Caco-2 (cell line): ENCODE data around the gene WDR86. TPM values are rescaled to one million over a fixed set of nuclear protein-coding genes. Genes with fewer than 3 reads are reported as not detected.

ENCODE experiments used
- BruUV-seq: library from RNA; stranded (reverse); fragments of 400-500 nt; replicated peaks from 2 replicates; lab custom pipeline; 2021; lab: Mats Ljungman, UMichigan
- CTCF ChIA-PET: fragments of 300-600 bp; sonication (Branson Sonifier 250); formaldehyde crosslinking; loops from one replicate; lab custom pipeline; 2022; ENCODE audit warnings: antibody characterized with exemption; lab: Charles Lee
- POLR2A ChIA-PET: fragments of 300-600 bp; sonication (Branson Sonifier 250); formaldehyde crosslinking; loops from one replicate; lab custom pipeline; 2022; ENCODE audit warnings: antibody characterized with exemption; lab: Charles Lee
- DNase-seq, 2 experiments: peaks; one replicate each; pipeline versions ENCODE4 v3.0.0 to v3.0.0-alpha.2; 2020 to 2022
- H3K27me3 ChIP-seq: replicated peaks from 2 replicates; pipeline ENCODE4 v1.6.0; 2011; ENCODE audit warnings: low read length; ENCODE audit not compliant: control insufficient read depth, insufficient read depth
- H3K36me3 ChIP-seq: 2 replicates; pipeline ENCODE4 v1.5.1; 2011; ENCODE audit warnings: low read length; ENCODE audit not compliant: control insufficient read depth, insufficient read depth
- H3K4me1 ChIP-seq: fragments of 250-450 bp; sonication (Bioruptor Pico); 2 replicates; pipeline ENCODE4 v1.5.1; 2020; ENCODE audit warnings: mild to moderate bottlenecking
- H3K4me3 ChIP-seq: 2 replicates; pipeline ENCODE4 v1.5.1; 2011; ENCODE audit warnings: low read depth, mild to moderate bottlenecking, control low read depth, low read length
- H3K9me3 ChIP-seq: fragments of 250-450 bp; sonication (Bioruptor Pico); 2 replicates; pipeline ENCODE4 v1.5.1; 2020; ENCODE audit warnings: mild to moderate bottlenecking, moderate library complexity
- H3K27ac Mint-ChIP-seq: one replicate; pipeline ENCODE4 v1.8.0; 2022; ENCODE audit warnings: mixed read lengths; ENCODE audit not compliant: unreplicated experiment
- H3K27me3 Mint-ChIP-seq: one replicate; pipeline ENCODE4 v1.8.0; 2022; ENCODE audit warnings: mixed read lengths; ENCODE audit not compliant: insufficient read depth, unreplicated experiment
- H3K36me3 Mint-ChIP-seq: one replicate; pipeline ENCODE4 v1.8.0; 2022; ENCODE audit warnings: mild to moderate bottlenecking, mixed read lengths; ENCODE audit not compliant: insufficient read depth, unreplicated experiment
- H3K4me1 Mint-ChIP-seq: one replicate; pipeline ENCODE4 v1.8.0; 2022; ENCODE audit warnings: low read depth, mixed read lengths; ENCODE audit not compliant: unreplicated experiment
- H3K4me3 Mint-ChIP-seq: one replicate; pipeline ENCODE4 v1.8.0; 2022; ENCODE audit warnings: mild to moderate bottlenecking, moderate library complexity, mixed read lengths; ENCODE audit not compliant: unreplicated experiment
- H3K9me3 Mint-ChIP-seq: one replicate; pipeline ENCODE4 v1.8.0; 2022; ENCODE audit warnings: mixed read lengths; ENCODE audit not compliant: unreplicated experiment
- intact Hi-C: fragments of 100-400 bp; cut with micrococcal nuclease; formaldehyde crosslinking; loops from one replicate; pipeline ENCODE4 v1.10.0; 2022; ENCODE audit not compliant: unreplicated experiment
- total RNA-seq: library from RNA; stranded (reverse); gene quantifications from 2 replicates; pipeline ENCODE4 v1.2.3, GENCODE V29; 2022
- TF ChIP-seq, protein P1 (sequence below), 2 experiments: fragments of 200-600 bp in 1 of 2; IDR thresholded peaks; 1 replicate in 1 of 2; 2 replicates in 1 of 2; pipeline versions ENCODE4 v1.5.1 to v1.8.0; 2011 to 2022; ENCODE audit warnings: antibody characterized with exemption in 1 of 2, control low read depth in 1 of 2, inconsistent platforms in 1 of 2, low read depth in 1 of 2, low read length in 1 of 2, mild to moderate bottlenecking in 1 of 2, moderate library complexity in 1 of 2; ENCODE audit not compliant: insufficient read depth in 1 of 2, severe bottlenecking in 1 of 2, unreplicated experiment in 1 of 2

WDR86 gene
- total RNA-seq, 1 experiment from 2014 or later, result 0.52 TPM

GRCh38 chr7:151395036-151395367 is 14.8 kb downstream of the WDR86 start:
- H3K4me1 ChIP-seq, result peaks cover 12% of the 10 kb centered on the region
- no peaks in the 10 kb centered on the region for H3K27me3 ChIP-seq
- CTCF ChIA-PET, result no interaction called here

GRCh38 chr7:151394076-151395035 is 15.5 kb downstream of the WDR86 start:
- no peaks in the 10 kb centered on the region for H3K27me3 ChIP-seq
- peaks cover 2% of the 10 kb centered on the region for H3K27me3 Mint-ChIP-seq

More at GRCh38 chr7:151395036-151395367, 14.8 kb downstream of the WDR86 start:
- Histone ChIP-seq H3K36me3 (no peaks in the 10 kb centered on the region), H3K4me3 (no peak overlapping the region), H3K9me3 (no peaks in the 10 kb centered on the region)
- Mint-ChIP-seq H3K27me3 (no peaks in the 10 kb centered on the region), H3K27ac (no peak overlapping the region), H3K9me3 (no peaks in the 10 kb centered on the region), H3K4me3 (no peak overlapping the region), H3K4me1 (no peaks in the 10 kb centered on the region), H3K36me3 (no peaks in the 10 kb centered on the region)
- POLR2A ChIA-PET, result no interaction called here
- intact Hi-C loops, result no loop called here
- no TSS peak for BruUV-seq
- DNase-seq, result no peak
- TF ChIP-seq, protein P1, sequence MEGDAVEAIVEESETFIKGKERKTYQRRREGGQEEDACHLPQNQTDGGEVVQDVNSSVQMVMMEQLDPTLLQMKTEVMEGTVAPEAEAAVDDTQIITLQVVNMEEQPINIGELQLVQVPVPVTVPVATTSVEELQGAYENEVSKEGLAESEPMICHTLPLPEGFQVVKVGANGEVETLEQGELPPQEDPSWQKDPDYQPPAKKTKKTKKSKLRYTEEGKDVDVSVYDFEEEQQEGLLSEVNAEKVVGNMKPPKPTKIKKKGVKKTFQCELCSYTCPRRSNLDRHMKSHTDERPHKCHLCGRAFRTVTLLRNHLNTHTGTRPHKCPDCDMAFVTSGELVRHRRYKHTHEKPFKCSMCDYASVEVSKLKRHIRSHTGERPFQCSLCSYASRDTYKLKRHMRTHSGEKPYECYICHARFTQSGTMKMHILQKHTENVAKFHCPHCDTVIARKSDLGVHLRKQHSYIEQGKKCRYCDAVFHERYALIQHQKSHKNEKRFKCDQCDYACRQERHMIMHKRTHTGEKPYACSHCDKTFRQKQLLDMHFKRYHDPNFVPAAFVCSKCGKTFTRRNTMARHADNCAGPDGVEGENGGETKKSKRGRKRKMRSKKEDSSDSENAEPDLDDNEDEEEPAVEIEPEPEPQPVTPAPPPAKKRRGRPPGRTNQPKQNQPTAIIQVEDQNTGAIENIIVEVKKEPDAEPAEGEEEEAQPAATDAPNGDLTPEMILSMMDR (IDR thresholded peaks at IDR 0.05; ENCODE audit: insufficient read depth in 1 of 2, low read depth in 1 of 2, low read length in 1 of 2, severe bottlenecking in 1 of 2, unreplicated experiment in 1 of 2), result no peak

More at GRCh38 chr7:151394076-151395035, 15.5 kb downstream of the WDR86 start:
- Histone ChIP-seq H3K4me3 (no peak overlapping the region), H3K36me3 (no peaks in the 10 kb centered on the region), H3K4me1 (peaks cover 12% of the 10 kb centered on the region), H3K9me3 (no peaks in the 10 kb centered on the region)
- H3K36me3 Mint-ChIP-seq, result no peaks in the 10 kb centered on the region
- no peaks in the 10 kb centered on the region for H3K9me3 Mint-ChIP-seq
- H3K4me1 Mint-ChIP-seq, result no peaks in the 10 kb centered on the region
- CTCF ChIA-PET, result interaction anchor here (0.8 kb wide), 1 partner anchor 26 kb away, joined by 3 read pairs; no protein-coding TSS in a partner anchor
- POLR2A ChIA-PET, result no interaction called here
- intact Hi-C loops, result no loop called here
- BruUV-seq, result no TSS peak
- TF ChIP-seq, protein P1 (IDR thresholded peaks at IDR 0.05; ENCODE audit: insufficient read depth in 1 of 2, low read depth in 1 of 2, low read length in 1 of 2, severe bottlenecking in 1 of 2, unreplicated experiment in 1 of 2), result no peak
- no peak overlapping the region for H3K27ac Mint-ChIP-seq
- no peak overlapping the region for H3K4me3 Mint-ChIP-seq
- DNase-seq, result no peak
